Coronary artery (tissue), 2 donors: ENCODE data around the gene EID2B.
A peak's percentile ranks its signal among the peaks of the same experiment; 100 is the strongest.

ENCODE experiments used
- DNase-seq: peaks from one replicate; pipeline ENCODE4 v3.0.0-alpha.2; 2017; ENCODE audit warnings: low spot score
- H3K27ac ChIP-seq, 2 donors: fragments of 200-600 bp; sonication (generic); one replicate each; pipeline ENCODE4 v1.5.1; 2016 to 2019
- H3K4me3 ChIP-seq: fragments of 200-600 bp; sonication (generic); 2 replicates; pipeline ENCODE4 v1.5.1; 2016; ENCODE audit warnings: mild to moderate bottlenecking, moderate library complexity
- CTCF ChIP-seq: fragments of 200-600 bp; sonication (generic); IDR thresholded peaks from one replicate; pipeline ENCODE4 v1.5.1; 2019; ENCODE audit warnings: antibody characterized with exemption

Gene EID2B

GRCh38 chr19:39533791-39534190, 1.1 kb upstream of the EID2B start:
- H3K4me3 ChIP-seq, result no peak overlapping the region
- H3K27ac ChIP-seq, result no peak overlapping the region
- DNase-seq, result no peak
- no peak for TF ChIP-seq CTCF

- TF ChIP-seq CTCF, result no peak
- H3K27ac ChIP-seq, result no peak overlapping the region
- DNase-seq, result no peak
- H3K4me3 ChIP-seq, result peak overlapping the region; percentile 95
These were observed 406 bp upstream of the EID2B start for GRCh38 chr19:39533003-39533512.

- Histone ChIP-seq H3K27ac (peak overlapping the region; percentile 76 to 93), H3K4me3 (peak overlapping the region; percentile 95)
- DNase-seq, result no peak
- no peak for TF ChIP-seq CTCF
These were observed 819 bp downstream of the EID2B start for GRCh38 chr19:39531834-39532232.

- no peak for TF ChIP-seq CTCF
- Histone ChIP-seq H3K4me3 (no peak overlapping the region), H3K27ac (no peak overlapping the region)
- DNase-seq, result no peak
These were observed 7.4 kb downstream of the EID2B start for GRCh38 chr19:39525205-39525604.

DNA sequence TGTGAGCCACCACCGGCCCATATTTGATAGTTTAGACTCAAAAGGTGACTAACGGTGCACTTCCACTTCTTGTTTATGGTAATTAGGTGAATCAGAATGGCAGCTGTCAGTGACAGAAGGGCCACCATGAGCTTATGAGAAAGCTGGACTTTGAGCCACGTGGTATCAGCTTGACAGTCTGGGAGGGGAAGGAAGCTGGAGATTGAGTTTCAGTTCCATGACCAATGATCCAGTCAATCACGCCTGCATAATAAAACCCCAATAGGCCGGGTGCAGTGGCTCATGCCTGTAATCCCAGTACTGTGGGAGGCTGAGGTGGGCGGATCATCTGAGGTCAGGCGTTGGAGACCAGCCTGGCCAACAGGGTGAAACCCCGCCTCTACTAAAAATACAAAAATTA, 8.2 kb downstream of the EID2B start:
- Histone ChIP-seq H3K27ac (no peak overlapping the region), H3K4me3 (no peak overlapping the region)
- no peak for DNase-seq
- no peak for TF ChIP-seq CTCF

GRCh38 chr19:39520541-39521484, 11.8 kb downstream of the EID2B start:
- no peak overlapping the region for H3K4me3 ChIP-seq
- TF ChIP-seq CTCF, result no peak
- DNase-seq, result no peak
- no peak overlapping the region for H3K27ac ChIP-seq

- no peak overlapping the region for H3K27ac ChIP-seq
- TF ChIP-seq CTCF, result no peak
- no peak overlapping the region for H3K4me3 ChIP-seq
- no peak for DNase-seq
These were observed 13.7 kb downstream of the EID2B start for GRCh38 chr19:39518975-39519374.
